ENCODE measurements around the gene AKT2.

- TF ChIP-seq, protein P1, sequence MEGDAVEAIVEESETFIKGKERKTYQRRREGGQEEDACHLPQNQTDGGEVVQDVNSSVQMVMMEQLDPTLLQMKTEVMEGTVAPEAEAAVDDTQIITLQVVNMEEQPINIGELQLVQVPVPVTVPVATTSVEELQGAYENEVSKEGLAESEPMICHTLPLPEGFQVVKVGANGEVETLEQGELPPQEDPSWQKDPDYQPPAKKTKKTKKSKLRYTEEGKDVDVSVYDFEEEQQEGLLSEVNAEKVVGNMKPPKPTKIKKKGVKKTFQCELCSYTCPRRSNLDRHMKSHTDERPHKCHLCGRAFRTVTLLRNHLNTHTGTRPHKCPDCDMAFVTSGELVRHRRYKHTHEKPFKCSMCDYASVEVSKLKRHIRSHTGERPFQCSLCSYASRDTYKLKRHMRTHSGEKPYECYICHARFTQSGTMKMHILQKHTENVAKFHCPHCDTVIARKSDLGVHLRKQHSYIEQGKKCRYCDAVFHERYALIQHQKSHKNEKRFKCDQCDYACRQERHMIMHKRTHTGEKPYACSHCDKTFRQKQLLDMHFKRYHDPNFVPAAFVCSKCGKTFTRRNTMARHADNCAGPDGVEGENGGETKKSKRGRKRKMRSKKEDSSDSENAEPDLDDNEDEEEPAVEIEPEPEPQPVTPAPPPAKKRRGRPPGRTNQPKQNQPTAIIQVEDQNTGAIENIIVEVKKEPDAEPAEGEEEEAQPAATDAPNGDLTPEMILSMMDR (IDR thresholded peaks at IDR 0.05), result no peak
- no peak for TF ChIP-seq POLR2A (IDR thresholded peaks at IDR 0.05)
These were observed 47.4 kb downstream of the AKT2 start for GRCh38 chr19:40237791-40238190.

Measured in right lobe of liver (tissue), 4 donors.